GM12864 (cell line): ENCODE results near the gene ZNF556.

Source experiments
- DNase-seq: peaks from one replicate; pipeline ENCODE4 v3.0.0-alpha.2; 2011; ENCODE audit warnings: low read depth
- H3K4me3 ChIP-seq: 2 replicates; pipeline ENCODE4 v1.5.1; 2011; ENCODE audit warnings: mild to moderate bottlenecking, low read depth, low read length, control low read depth
- CTCF ChIP-seq: IDR thresholded peaks from 2 replicates; pipeline ENCODE4 v1.5.1; 2011; ENCODE audit warnings: low read depth, mild to moderate bottlenecking, moderate library complexity, low read length, control low read depth, inconsistent platforms; ENCODE audit errors: missing control alignments

Gene ZNF556

DNA sequence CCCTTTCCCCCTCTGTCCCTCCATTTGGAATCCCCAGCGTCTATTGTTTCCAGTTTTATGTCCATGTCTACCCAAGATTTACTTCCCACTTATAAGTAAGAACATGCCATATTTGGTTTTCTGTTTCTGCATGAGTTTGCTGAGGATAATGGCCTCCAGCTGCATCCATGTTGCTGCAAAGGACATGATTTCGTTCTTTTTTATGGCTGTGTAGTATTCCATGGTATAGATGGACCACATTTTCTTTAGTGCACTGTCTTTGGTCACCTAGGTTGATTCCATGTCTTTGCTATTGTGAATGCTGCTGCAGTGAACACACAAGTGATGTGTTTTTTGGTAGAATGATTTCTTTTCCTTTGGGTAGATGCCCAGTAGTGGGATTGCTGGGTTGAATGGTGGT, 22.0 kb upstream of the ZNF556 start:
- DNase-seq, result no peak
- H3K4me3 ChIP-seq, result no peak overlapping the region
- TF ChIP-seq CTCF, result no peak

DNA sequence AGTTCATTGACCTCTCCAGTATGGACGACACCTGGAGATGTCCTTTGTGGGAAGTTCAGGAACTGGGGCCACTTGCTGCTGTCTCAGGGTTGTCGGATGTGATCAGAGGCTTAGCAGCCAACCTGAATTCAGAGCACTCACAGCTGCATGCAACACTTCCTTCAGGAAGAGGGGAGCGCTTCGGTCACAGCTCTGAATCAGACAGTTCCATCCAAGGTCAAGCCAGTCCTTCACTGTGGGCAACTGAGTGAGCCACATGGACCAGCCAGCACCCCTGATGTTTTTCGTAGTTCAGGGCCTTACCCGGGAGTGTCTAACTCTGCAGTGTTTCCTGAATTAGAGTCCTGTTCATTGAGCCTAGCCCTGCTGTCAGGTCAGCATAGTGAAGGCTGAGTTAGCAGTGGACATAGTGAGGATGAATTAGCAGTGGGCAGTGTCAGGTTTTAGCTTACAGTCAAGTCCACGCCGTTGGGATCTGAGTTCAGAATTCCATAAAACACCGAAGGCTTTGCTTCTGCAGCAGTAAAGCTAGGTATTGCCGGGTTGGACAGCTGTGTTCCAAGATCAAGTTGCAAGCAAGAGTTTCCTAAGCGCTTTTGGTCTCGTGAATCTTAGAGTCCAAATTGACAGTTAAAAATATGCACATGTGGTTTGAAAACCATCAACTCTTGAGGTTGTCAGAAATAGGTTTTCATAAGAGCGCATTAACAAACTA, 20.8 kb upstream of the ZNF556 start:
- TF ChIP-seq CTCF, result no peak
- no peak overlapping the region for H3K4me3 ChIP-seq
- no peak for DNase-seq

GRCh38 chr19:2847507-2847906, 19.6 kb upstream of the ZNF556 start:
- no peak for DNase-seq
- H3K4me3 ChIP-seq, result no peak overlapping the region

GRCh38 chr19:2848616-2849015, 18.5 kb upstream of the ZNF556 start:
- no peak overlapping the region for H3K4me3 ChIP-seq
- DNase-seq, result no peak
- TF ChIP-seq CTCF, result no peak

More at GRCh38 chr19:2847507-2847906, 19.6 kb upstream of the ZNF556 start:
- TF ChIP-seq CTCF, result no peak

GRCh38 chr19:2850256-2850925, 16.7 kb upstream of the ZNF556 start:
- TF ChIP-seq CTCF, result no peak
- DNase-seq, result no peak
- no peak overlapping the region for H3K4me3 ChIP-seq

GRCh38 chr19:2852598-2852997, 14.5 kb upstream of the ZNF556 start:
- TF ChIP-seq CTCF, result no peak
- no peak overlapping the region for H3K4me3 ChIP-seq

More at GRCh38 chr19:2852598-2852997, 14.5 kb upstream of the ZNF556 start:
- no peak for DNase-seq
